Heart left ventricle (tissue), 16 donors: ENCODE results near the gene METTL27. TPM values are rescaled to one million over a fixed set of nuclear protein-coding genes. Genes with fewer than 3 reads are reported as not detected.

Experiments
- ATAC-seq, 4 donors: fragments of 200-7000 bp; cut with Tn5 transposase; one replicate each; pipeline ENCODE4 v1.9.1; 2020 to 2022; ENCODE audit warnings: moderate library complexity in 4 of 4, mild to moderate bottlenecking in 3 of 4, moderate number of reproducible peaks in 1 of 4
- DNase-seq, 5 donors: peaks; one replicate each; pipeline ENCODE4 v3.0.0-alpha.2; 2020
- H3K27ac ChIP-seq, 12 donors: fragments of 200-600 bp; sonication (generic) in 4 of 12; one replicate each; pipeline versions ENCODE4 v1.5.0 to v1.8.0; 2016 to 2022; ENCODE audit warnings: mild to moderate bottlenecking in 2 of 12
- H3K27me3 ChIP-seq, 9 donors: fragments of 200-600 bp; sonication (generic) in 2 of 9; one replicate each; pipeline versions ENCODE4 v1.5.1 to v1.8.0; 2016 to 2022; ENCODE audit warnings: mild to moderate bottlenecking in 3 of 9
- H3K36me3 ChIP-seq, 9 donors: fragments of 200-600 bp; sonication (generic) in 2 of 9; one replicate each; pipeline versions ENCODE4 v1.5.0 to v1.8.0; 2018 to 2022; ENCODE audit warnings: mild to moderate bottlenecking in 2 of 9
- H3K4me1 ChIP-seq, 12 donors: fragments of 200-600 bp; sonication (generic) in 4 of 12; one replicate each; pipeline versions ENCODE4 v1.5.0 to v1.8.0; 2016 to 2022; ENCODE audit warnings: mild to moderate bottlenecking in 3 of 12
- H3K4me3 ChIP-seq, 12 donors: fragments of 200-600 bp; sonication (generic) in 4 of 12; one replicate each; pipeline versions ENCODE4 v1.5.0 to v1.8.0; 2017 to 2022; ENCODE audit warnings: mild to moderate bottlenecking in 9 of 12, moderate library complexity in 4 of 12
- H3K9me3 ChIP-seq, 12 donors: fragments of 200-600 bp; sonication (generic) in 4 of 12; one replicate each; pipeline versions ENCODE4 v1.5.0 to v1.8.0; 2016 to 2022; ENCODE audit warnings: mild to moderate bottlenecking in 1 of 12
- CTCF ChIP-seq, 12 donors: fragments of 200-600 bp; sonication (generic) in 4 of 12; IDR thresholded peaks; one replicate each; pipeline versions ENCODE4 v1.5.0 to v1.8.0; 2018 to 2022; ENCODE audit warnings: antibody characterized with exemption in 12 of 12, mild to moderate bottlenecking in 5 of 12
- POLR2A ChIP-seq, 2 donors: fragments of 450-650 bp; IDR thresholded peaks; one replicate each; pipeline ENCODE4 v1.6.1; 2017; ENCODE audit warnings: antibody characterized with exemption in 2 of 2, mild to moderate bottlenecking in 2 of 2, moderate library complexity in 2 of 2
- WGBS, 4 donors: extraction: QIAGEN DNeasy Blood & Tissue Kit in 2 of 4; methylation state at CpG; one replicate each; pipeline versions ENCODE4 v1.1.5 to v1.1.7; 2013 to 2018; 5-methylcytosine and 5-hydroxymethylcytosine counted together
- intact Hi-C, 10 donors: fragments of 100-400 bp; cut with DNase I; formaldehyde crosslinking; loops; one replicate each; pipeline versions ENCODE4 v1.11.1 to v1.14.2; 2022
- polyA plus RNA-seq, 2 donors: library from polyadenylated mRNA; stranded (reverse); fragments of 200-250 nt; gene quantifications; one replicate each; pipeline ENCODE4 v1.2.3, GENCODE V29; 2013
- total RNA-seq, 9 donors: library from RNA; depleted of rRNA in 2 of 9; stranded (reverse); fragments of >200 nt in 2 of 9; fragmentation: NEBNext Ultra II Directional in 3 of 9; extraction: Animal tissue kit (Norgen Biotek cat#: 25700) in 3 of 9; gene quantifications; one replicate each; pipeline versions ENCODE4 v1.1.0 to v1.2.4, GENCODE V29; 2016 to 2023
- donor health status: ischemic (EF 13 %, LVEDD 7.1; RV severe dilation, severe dysfunction).
- donor health status: healthy with polysubstance abuse.
- donor health status: DM: no; HTN: yes; CAD: no.
- donor health status: DM: no; HTN: no; CAD: no.
- donor health status: ischemic (EF 25% LVEDD 6.9; RV normal size, moderate dysfunction).
- donor health status: ischemic (EF 25% LVEDD 5.7; RV mildly dilated, moderate dysfunction).
- donor health status: healthy.
- donor health status: DM: yes; HTN: yes; CAD: no.
- donor health status: ischemic (EF 35%, LVEDD 5.7; RV mildly dilated, moderate dysfunction).
- donor health status: nonischemic (EF 11% LVEDD 7.7; RV severe dilation, severe dysfunction).
- donor health status: DM: yes; HTN: yes; CAD: no.
- donor health status: PGD.
- donor health status: ischemic (EF 29% LVEDD 5.4; RV normal size, mild dysfunction).
- donor health status: nonischemic (EF 23%, LVEDD 6.1; RV moderate dilation, normal function).

Gene METTL27
- total and polyA plus RNA-seq, 11 donors, result 0.12 to 2.7 (median 0.65) TPM; not detected in 4

- ATAC-seq, result no peak
- Histone ChIP-seq H3K4me1 (peaks cover 0 to 47% (median 10%) of the 10 kb centered on the region in 12 donors), H3K4me3 (no peak overlapping the region), H3K27ac (no peak overlapping the region), H3K27me3 (no peaks in the 10 kb centered on the region), H3K9me3 (no peaks in the 10 kb centered on the region), H3K36me3 (no peaks in the 10 kb centered on the region)
- intact Hi-C loops, result loop anchor here in 1 of 10 donors (10.0 kb wide), 1 partner anchor 99 kb away; no protein-coding TSS in a partner anchor
- TF ChIP-seq POLR2A (IDR thresholded peaks at IDR 0.05), result no peak
- TF ChIP-seq CTCF (IDR thresholded peaks at IDR 0.05), result no peak
- peak in 1 of 5 donors; percentile 10 for DNase-seq
- WGBS, 4 donors, result 29 to 42% (median 41%) methylated on average over 9 of the region's 9 CpGs
Measured at GRCh38 chr7:73844131-73844547, 1.8 kb upstream of the METTL27 start.

GRCh38 chr7:73841689-73842066, 638 bp downstream of the METTL27 start:
- no peaks in the 10 kb centered on the region for H3K36me3 ChIP-seq
- no peaks in the 10 kb centered on the region for H3K27me3 ChIP-seq
- peak overlapping the region in 4 of 12 donors; percentile 61 to 69 (median 68) for H3K27ac ChIP-seq
- intact Hi-C loops, result loop anchor here in 2 of 10 donors (2.0 to 10.0 kb wide), 2 partner anchors 97 to 103 kb away; partner anchors contain the start of gene ABHD11 (in 1 of the 2)
- peak overlapping the region; percentile 41 to 84 (median 60) for H3K4me3 ChIP-seq
- TF ChIP-seq CTCF (IDR thresholded peaks at IDR 0.05) (no peak), POLR2A (IDR thresholded peaks at IDR 0.05) (no peak)
- ATAC-seq, result no peak
- peak in 1 of 5 donors; percentile 68 for DNase-seq
- WGBS, 4 donors, result 42 to 57% (median 51%) methylated on average over 7 to 15 of the region's 15 CpGs
- no peaks in the 10 kb centered on the region for H3K9me3 ChIP-seq
- H3K4me1 ChIP-seq, result peaks cover 0 to 47% (median 10%) of the 10 kb centered on the region in 12 donors

- Histone ChIP-seq H3K9me3 (no peaks in the 10 kb centered on the region), H3K4me1 (peaks cover 0 to 42% (median 10%) of the 10 kb centered on the region in 12 donors), H3K27ac (no peak overlapping the region), H3K36me3 (no peaks in the 10 kb centered on the region), H3K4me3 (no peak overlapping the region), H3K27me3 (no peaks in the 10 kb centered on the region)
- DNase-seq (peak in 1 of 5 donors; percentile 44), ATAC-seq (peak in 1 of 4 donors; percentile 2)
- intact Hi-C loops, result loop anchor here in 1 of 10 donors (10.0 kb wide), 1 partner anchor 96 kb away; no protein-coding TSS in a partner anchor
- TF ChIP-seq CTCF (IDR thresholded peaks at IDR 0.05) (no peak), POLR2A (IDR thresholded peaks at IDR 0.05) (no peak)
- WGBS, 4 donors, result 93 to 99% (median 96%) methylated on average over 8 to 16 of the region's 16 CpGs
Measured at GRCh38 chr7:73840715-73841379, 1.5 kb downstream of the METTL27 start.
